Endothelial cell of umbilical vein (primary cell): Measurements from ENCODE around the gene VAC14. TPM values are rescaled to one million over a fixed set of nuclear protein-coding genes. Genes with fewer than 3 reads are reported as not detected.

Experiments
- BruUV-seq: library from RNA; stranded (reverse); fragments of 400-500 nt; replicated peaks from 2 replicates; lab custom pipeline; 2021; lab: Mats Ljungman, UMichigan
- CTCF ChIA-PET: fragments of 300-600, 350-600 bp; sonication (Branson Sonifier 250); formaldehyde crosslinking; loops from one replicate; lab custom pipeline; 2021; ENCODE audit warnings: antibody characterized with exemption, inconsistent platforms; lab: Charles Lee
- POLR2A ChIA-PET: fragments of 300-600, 350-600 bp; sonication (Branson Sonifier 250); formaldehyde crosslinking; loops from one replicate; lab custom pipeline; 2021; ENCODE audit warnings: antibody characterized with exemption, inconsistent platforms; lab: Charles Lee
- DNase-seq: peaks from one replicate; pipeline ENCODE4 v3.0.0-alpha.2; 2011; ENCODE audit warnings: low read depth, low spot score
- FAIRE-seq: peaks from 2 replicates; lab custom pipeline; 2011; peaks lifted over from hg19 to GRCh38; lab: Jason Lieb, UNC
- H2AFZ ChIP-seq: 2 replicates; pipeline ENCODE4 v1.6.0; 2012; ENCODE audit warnings: low read depth, low read length, control low read depth, inconsistent platforms
- H3K27ac ChIP-seq: 2 replicates; pipeline ENCODE4 v1.5.1; 2011; ENCODE audit warnings: low read depth, mild to moderate bottlenecking, control low read depth, low read length, moderate library complexity; ENCODE audit not compliant: insufficient read depth
- H3K27me3 ChIP-seq, 2 experiments: 2 replicates each; pipeline versions ENCODE4 v1.6.0 to v1.6.1; 2011; ENCODE audit warnings: low read length in 2 of 2, mixed read lengths in 1 of 2; ENCODE audit not compliant: control insufficient read depth in 2 of 2, insufficient read depth in 2 of 2
- H3K36me3 ChIP-seq, 2 experiments: 2 replicates in 1 of 2; 3 replicates in 1 of 2; pipeline ENCODE4 v1.5.1; 2011; ENCODE audit warnings: low read length in 2 of 2, mild to moderate bottlenecking in 1 of 2, moderate library complexity in 1 of 2; ENCODE audit not compliant: control insufficient read depth in 2 of 2, insufficient read depth in 2 of 2; ENCODE audit errors: extremely low read depth in 1 of 2
- H3K4me1 ChIP-seq: 3 replicates; pipeline ENCODE4 v1.5.1; 2011; ENCODE audit warnings: mild to moderate bottlenecking, low read length; ENCODE audit not compliant: control insufficient read depth, insufficient read depth; ENCODE audit errors: extremely low read depth
- H3K4me2 ChIP-seq: 2 replicates; pipeline ENCODE4 v1.6.1; 2011; ENCODE audit warnings: low read length, control low read depth, mixed read lengths; ENCODE audit not compliant: insufficient read depth
- H3K4me3 ChIP-seq, 3 experiments: fragments of 200-600 bp in 1 of 3; sonication (generic), shearing (Covaris generic) in 1 of 3; replicated peaks in 1 of 3; 2 replicates each; pipeline ENCODE4 v1.5.1; 2011 to 2016; ENCODE audit warnings: control low read depth in 3 of 3, low read length in 3 of 3, mild to moderate bottlenecking in 2 of 3, inconsistent platforms in 1 of 3, low read depth in 1 of 3, moderate library complexity in 1 of 3; ENCODE audit not compliant: insufficient read depth in 1 of 3
- H3K79me2 ChIP-seq: 2 replicates; pipeline ENCODE4 v1.6.0; 2012; ENCODE audit warnings: low read length, inconsistent platforms; ENCODE audit not compliant: control insufficient read depth, insufficient read depth
- H3K9ac ChIP-seq: replicated peaks from 2 replicates; pipeline ENCODE3; 2011; ENCODE audit warnings: low read length, control low read depth; ENCODE audit not compliant: insufficient read depth; ENCODE audit errors: extremely low read depth
- H3K9me1 ChIP-seq: replicated peaks from 3 replicates; pipeline ENCODE4 v1.6.0; 2011; ENCODE audit warnings: mild to moderate bottlenecking, low read length; ENCODE audit not compliant: control insufficient read depth, insufficient read depth; ENCODE audit errors: extremely low read depth
- H3K9me3 ChIP-seq: replicated peaks from 2 replicates; pipeline ENCODE4 v1.5.1; 2012; ENCODE audit warnings: low read length, inconsistent platforms; ENCODE audit not compliant: control insufficient read depth, insufficient read depth
- H4K20me1 ChIP-seq: replicated peaks from 2 replicates; pipeline ENCODE3; 2011; ENCODE audit warnings: mild to moderate bottlenecking, low read length; ENCODE audit not compliant: control insufficient read depth, insufficient read depth; ENCODE audit errors: extremely low read depth
- CTCF ChIP-seq, 2 donors: IDR thresholded peaks; 1 replicate in 1 of 2; 2 replicates in 1 of 2; pipeline ENCODE4 v1.5.1; 2011; ENCODE audit warnings: low read length in 2 of 2, mild to moderate bottlenecking in 2 of 2, moderate library complexity in 2 of 2, control low read depth in 1 of 2, inconsistent platforms in 1 of 2, low read depth in 1 of 2; ENCODE audit not compliant: insufficient read depth in 1 of 2; ENCODE audit errors: extremely low read depth in 1 of 2
- FOS ChIP-seq: IDR thresholded peaks from 2 replicates; pipeline ENCODE4 v1.6.1; 2011; ENCODE audit warnings: mild to moderate bottlenecking, low read length, moderate library complexity, borderline replicate concordance; ENCODE audit not compliant: insufficient read depth
- MAX ChIP-seq: IDR thresholded peaks from 2 replicates; pipeline ENCODE4 v1.6.1; 2011; ENCODE audit not compliant: insufficient read depth, insufficient read length
- dilution Hi-C: fragments of 300-500 bp; cut with MboI; formaldehyde crosslinking; loops from one replicate; pipeline ENCODE4 v1.15.0; 2019; ENCODE audit warnings: low sequenced_read_pairs; ENCODE audit not compliant: extremely low pct_ligation_motif_present
- intact Hi-C: fragments of 100-400 bp; cut with micrococcal nuclease; formaldehyde crosslinking; loops from one replicate; pipeline ENCODE4 v1.10.0; 2022
- polyA plus RNA-seq, 4 experiments: library from polyadenylated mRNA; depleted of rRNA in 3 of 4; stranded (reverse) in 3 of 4; unstranded in 1 of 4; fragments of >200 nt; gene quantifications; 2 replicates each; pipeline versions ENCODE4 v1.2.1 to v1.2.3, GENCODE V29; 2011 to 2012; ENCODE audit warnings: missing spikeins in 1 of 4
- total RNA-seq: library from RNA; stranded (reverse); gene quantifications from 2 replicates; pipeline ENCODE4 v1.2.3, GENCODE V29; 2021

VAC14 gene
- total and polyA plus RNA-seq, 2 donors (not counting 3 experiments of a cell fraction or from before 2014, with no cell fraction given) = 37.6 to 57.9 TPM

- POLR2A ChIA-PET = interaction anchor here (0.6 to 1.0 kb wide), 3 partner anchors 19 to 117 kb away, joined by 3 to 4 read pairs (median 4); no protein-coding TSS in a partner anchor
- Histone ChIP-seq H3K4me3 (no peak overlapping the region), H3K9me3 (no peaks in the 10 kb centered on the region), H3K4me2 (no peak overlapping the region), H3K9ac (no peak overlapping the region), H4K20me1 (no peaks in the 10 kb centered on the region), H3K4me1 (no peaks in the 10 kb centered on the region), H3K36me3 (peaks cover 4 to 10% of the 10 kb centered on the region in 2 experiments), H3K79me2 (no peaks in the 10 kb centered on the region), H2AFZ (no peak overlapping the region), H3K9me1 (no peaks in the 10 kb centered on the region), H3K27me3 (no peaks in the 10 kb centered on the region), H3K27ac (no peak overlapping the region)
- intact Hi-C loops (loop anchor here (1.0 to 10.0 kb wide), 7 partner anchors 33 to 586 kb away; partner anchors contain the start of genes CALB2 and MTSS2), dilution Hi-C loops (no loop called here)
- FAIRE-seq (peak; percentile 82), DNase-seq (peak; percentile 71)
- TF ChIP-seq FOS = no peak
- no peak for TF ChIP-seq MAX
- TF ChIP-seq CTCF (IDR thresholded peaks at IDR 0.05; ENCODE audit: extremely low read depth in 1 of 2, insufficient read depth in 1 of 2, low read depth in 1 of 2, low read length in 2 of 2) = peak; percentile 88 to 89
- CTCF ChIA-PET = interaction anchor here (0.5 to 5.8 kb wide), 49 partner anchors 9 to 589 kb away, joined by 3 to 144 read pairs (median 4); partner anchors contain the start of genes CALB2 and MTSS2
- no TSS peak for BruUV-seq
Observed at GRCh38 chr16:70770626-70771552, 30.1 kb downstream of the VAC14 start.
